ENCODE data around the gene PYGB.
"Not testable (repeated sequence)": the region's sequence is repeated elsewhere in the genome, so short reads cannot be mapped to it uniquely, and the experiment has no call there.

PYGB gene

DNA sequence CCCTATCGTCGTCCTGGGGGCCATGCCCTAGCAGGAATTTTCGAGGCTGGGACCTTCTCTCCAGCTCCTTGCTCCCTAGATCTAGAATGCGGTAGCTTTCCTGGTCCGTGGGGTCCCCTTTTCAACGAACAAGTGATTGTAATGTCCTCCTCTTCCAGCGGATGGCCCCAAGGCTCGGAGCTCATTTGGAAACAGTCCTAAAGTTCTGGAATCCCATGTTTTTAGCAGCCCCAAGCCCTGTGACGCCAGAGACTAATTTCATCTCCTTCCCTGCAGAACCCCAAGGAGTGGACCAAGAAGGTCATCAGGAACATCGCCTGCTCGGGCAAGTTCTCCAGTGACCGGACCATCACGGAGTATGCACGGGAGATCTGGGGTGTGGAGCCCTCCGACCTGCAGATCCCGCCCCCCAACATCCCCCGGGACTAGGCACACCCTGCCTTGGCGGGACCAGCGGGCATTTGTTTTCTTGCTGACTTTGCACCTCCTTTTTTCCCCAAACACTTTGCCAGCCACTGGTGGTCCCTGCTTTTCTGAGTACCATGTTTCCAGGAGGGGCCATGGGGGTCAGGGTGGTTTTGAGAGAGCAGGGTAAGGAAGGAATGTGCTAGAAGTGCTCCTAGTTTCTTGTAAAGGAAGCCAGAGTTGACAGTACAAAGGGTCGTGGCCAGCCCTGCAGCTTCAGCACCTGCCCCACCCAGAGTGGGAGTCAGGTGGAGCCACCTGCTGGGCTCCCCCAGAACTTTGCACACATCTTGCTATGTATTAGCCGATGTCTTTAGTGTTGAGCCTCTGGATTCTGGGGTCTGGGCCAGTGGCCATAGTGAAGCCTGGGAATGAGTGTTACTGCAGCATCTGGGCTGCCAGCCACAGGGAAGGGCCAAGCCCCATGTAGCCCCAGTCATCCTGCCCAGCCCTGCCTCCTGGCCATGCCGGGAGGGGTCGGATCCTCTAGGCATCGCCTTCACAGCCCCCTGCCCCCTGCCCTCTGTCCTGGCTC lies 48.5 kb downstream of the PYGB start:
- DNase-seq (ENCODE audit: low read depth in 2 of 2), result no peak

DNA sequence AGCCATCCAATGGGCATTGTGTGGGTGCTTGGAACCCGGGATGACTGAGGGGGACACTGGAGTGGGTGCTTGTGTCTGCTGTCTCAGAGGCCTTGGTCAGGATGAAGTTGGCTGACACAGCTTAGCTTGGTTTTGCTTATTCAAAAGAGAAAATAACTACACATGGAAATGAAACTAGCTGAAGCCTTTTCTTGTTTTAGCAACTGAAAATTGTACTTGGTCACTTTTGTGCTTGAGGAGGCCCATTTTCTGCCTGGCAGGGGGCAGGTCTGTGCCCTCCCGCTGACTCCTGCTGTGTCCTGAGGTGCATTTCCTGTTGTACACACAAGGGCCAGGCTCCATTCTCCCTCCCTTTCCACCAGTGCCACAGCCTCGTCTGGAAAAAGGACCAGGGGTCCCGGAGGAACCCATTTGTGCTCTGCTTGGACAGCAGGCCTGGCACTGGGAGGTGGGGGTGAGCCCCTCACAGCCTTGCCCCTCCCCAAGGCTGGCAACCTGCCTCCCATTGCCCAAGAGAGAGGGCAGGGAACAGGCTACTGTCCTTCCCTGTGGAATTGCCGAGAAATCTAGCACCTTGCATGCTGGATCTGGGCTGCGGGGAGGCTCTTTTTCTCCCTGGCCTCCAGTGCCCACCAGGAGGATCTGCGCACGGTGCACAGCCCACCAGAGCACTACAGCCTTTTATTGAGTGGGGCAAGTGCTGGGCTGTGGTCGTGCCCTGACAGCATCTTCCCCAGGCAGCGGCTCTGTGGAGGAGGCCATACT lies 49.4 kb downstream of the PYGB start:
- no peak for DNase-seq (ENCODE audit: low read depth in 2 of 2)

DNA sequence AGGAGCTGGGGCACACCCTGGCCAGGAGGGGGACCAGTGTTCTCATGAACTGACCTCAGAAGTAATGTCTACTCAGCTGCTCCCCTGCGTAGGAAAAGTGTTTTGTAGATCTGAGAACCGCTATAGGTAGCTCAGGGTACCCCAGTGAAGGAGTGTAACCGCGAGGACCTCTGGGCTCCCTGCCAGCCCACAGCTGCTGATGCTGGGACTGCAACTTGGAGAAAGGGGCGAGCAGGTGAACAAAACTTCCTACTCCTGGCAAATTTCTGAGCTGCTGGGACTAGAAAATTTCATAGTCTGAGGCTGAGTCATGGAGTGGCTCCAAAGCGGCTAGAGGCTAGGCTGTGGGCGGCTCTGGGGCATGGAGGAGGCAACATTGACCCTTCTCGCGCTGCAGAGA lies 51.9 kb downstream of the PYGB start:
- DNase-seq (ENCODE audit: low read depth in 2 of 2), result no peak

DNA sequence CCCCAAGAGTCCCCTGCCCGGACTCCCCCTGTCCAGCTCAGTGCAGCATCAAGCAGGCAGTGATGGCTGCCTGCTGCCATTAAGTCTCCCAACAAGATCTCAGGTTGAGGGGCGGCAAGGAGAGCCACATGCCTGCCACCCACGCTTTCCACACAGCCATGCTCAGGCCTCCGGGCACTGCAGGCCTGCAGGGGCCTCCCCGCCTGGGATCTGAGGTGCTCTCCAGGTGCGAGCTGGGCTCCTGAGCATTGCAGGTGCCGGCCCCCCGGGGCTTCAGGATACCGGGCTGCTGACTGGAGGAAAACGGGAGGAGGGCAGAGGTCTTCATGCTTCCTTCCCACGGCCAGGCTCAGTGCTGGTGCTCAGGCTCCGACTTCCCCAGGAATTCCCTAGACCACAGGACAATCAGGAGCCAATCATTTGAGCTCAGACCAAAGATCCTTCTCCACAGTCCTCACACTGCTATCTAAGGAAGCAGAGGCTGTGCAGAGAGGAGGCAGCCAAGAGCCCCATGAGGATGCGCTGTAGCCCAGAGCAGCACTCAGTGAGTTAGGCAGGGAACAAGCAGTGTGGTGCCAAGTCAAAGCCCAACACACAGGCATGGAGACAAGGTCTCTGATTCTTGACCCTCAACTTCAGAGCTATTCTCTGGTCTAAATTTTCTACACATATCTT lies 52.7 kb downstream of the PYGB start:
- DNase-seq (ENCODE audit: low read depth in 2 of 2), result no peak

DNA sequence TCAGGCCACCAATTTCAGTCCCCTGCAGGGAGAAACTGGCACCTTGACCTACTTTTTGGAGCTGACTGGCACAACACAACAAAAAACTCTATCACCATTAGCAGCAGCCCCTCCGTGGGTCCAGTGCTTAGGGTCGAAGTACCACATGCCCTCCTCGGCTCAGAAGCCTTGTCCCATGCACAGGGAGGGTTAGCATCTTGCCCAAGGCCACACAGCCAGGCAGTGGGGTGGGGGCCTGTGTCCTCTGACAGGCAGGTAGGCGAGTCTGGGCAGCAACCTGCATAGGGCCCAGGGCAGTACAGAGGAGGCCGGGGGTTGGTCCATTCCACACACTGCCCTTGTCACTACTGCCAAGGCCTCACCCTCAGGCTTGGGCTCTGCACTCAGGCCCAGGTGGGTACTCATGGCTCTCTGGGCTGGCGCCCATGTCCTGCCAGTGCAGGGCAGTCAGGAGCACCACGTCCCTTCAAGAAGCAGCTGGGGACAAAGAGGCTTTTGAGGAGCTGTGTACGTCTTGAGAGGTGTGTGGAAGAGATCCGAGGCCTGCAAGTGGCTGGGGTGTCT lies 53.6 kb downstream of the PYGB start:
- DNase-seq (ENCODE audit: low read depth in 2 of 2), result no peak

DNA sequence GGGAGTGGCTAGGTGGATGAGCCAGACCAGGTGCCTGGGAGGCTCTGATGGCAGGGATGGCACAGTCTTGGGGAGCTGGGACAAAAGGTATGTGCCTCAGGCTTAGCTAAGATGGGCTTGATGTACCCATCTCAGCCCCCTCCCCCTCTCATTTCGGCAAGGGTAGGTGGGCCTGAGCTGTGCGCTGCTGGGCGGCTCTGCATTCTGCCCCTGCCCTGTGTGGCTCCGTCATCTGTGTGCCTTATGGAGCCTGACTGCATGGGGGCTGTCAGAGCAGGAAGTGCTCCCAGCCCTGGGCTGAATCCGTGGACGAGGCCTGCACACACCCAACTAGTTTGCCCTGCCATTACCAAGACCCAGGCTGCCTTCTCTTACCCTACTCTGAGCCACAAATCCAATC lies 54.7 kb downstream of the PYGB start:
- no peak for DNase-seq (ENCODE audit: low read depth in 2 of 2)

DNA sequence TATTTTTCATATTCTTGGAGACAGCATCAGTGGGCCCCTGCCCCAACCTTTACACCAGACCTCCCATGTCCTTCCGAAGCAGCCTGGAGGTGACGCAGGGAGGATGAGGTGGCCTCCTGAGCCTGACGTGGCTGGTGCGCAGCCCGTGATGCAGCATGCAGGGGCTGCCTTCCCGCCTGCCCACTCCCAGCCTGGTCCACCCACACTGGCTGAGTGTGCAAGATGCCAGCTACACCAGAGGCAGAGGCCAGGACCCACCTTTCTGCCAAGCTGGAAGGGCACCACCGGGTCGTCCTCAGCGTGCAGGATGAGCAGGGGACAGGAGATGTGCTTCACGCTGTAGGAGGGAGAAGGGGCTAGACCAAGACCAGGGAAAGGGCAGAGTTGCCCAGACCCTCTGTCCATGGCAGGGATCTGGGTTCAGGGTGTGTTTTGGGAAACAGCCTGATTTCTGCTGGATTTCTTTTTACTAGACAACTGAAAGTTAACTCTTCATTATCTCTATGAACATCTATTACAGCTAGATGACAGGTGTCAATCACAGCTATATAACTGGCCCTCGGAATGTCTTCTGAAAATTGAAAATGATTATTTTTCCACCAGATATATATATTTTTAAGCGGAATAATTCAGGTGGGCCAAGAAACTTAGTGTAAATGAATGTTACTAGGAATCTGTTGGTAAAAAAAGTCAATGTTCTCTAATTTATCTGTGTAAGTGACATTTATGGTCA lies 55.6 kb downstream of the PYGB start:
- DNase-seq (ENCODE audit: low read depth in 2 of 2), result no peak

DNA sequence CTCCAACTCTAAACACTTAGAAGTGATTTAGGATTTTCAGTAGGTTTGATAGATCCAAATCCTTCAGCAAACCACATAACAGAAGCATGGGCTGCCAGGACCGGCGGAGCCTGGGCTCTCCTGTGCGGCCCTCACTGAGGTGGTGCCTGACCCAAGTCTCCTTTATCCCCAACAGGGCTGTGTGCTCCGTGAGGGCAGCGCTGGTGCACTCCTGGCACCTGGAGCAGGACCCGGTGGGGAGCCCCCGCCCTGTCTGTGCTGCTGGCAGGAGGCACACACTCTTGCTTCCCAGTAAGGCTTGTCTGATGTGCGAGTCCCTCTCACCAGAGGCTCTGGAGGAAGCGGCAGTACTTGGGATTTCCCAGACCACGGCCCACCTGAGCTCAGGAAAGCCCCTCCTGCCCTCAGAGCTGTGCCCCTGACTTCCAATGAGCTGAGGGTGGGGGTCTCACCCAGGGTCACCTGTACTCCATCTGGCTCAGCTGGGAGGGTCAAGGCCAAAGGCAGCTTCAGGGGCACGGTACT lies 56.2 kb downstream of the PYGB start:
- no peak for DNase-seq (ENCODE audit: low read depth in 2 of 2)

DNA sequence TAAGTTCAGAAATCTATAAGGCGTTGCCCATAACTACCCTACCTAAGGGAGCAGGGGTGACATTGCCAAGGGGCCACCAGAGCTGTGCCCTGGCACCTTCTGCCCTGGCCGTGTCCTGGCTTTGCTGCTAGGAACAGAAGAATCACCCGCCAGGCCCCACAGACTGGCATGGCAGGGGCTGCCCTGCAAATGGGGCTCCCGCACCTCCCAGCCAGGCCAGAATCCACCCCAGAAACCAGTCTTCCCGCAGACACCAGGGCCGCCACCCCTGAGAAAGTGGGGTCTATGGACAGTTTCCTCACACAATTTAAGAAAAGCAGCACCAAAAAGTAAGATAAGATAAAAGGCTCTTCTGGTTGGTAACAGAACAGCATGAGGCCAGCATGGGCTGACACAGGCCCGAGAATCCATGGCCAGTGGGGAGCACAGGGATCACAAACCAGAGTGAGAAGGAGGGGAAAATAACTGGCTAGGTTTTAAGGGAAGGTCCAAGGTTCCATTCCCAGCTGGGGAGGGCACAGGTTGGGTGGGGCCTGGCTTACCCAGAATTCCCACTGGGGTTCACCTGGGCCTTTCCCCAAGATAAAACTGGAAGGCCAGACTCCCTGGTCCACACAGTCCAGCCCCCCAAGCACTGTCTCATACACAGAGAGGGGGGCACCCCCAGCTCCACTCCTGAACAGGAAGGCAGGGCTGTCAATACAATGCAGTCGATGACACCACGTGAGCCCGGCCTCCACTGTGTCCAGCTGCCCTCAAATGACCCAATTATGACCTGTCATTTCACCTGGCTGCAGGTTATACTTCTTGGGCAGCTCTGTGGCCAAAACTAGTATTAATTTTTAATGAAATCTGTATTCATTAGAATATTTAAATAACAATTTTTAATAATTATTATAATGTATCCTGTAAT lies 59.4 kb downstream of the PYGB start:
- no peak for DNase-seq (ENCODE audit: low read depth in 2 of 2)

DNA sequence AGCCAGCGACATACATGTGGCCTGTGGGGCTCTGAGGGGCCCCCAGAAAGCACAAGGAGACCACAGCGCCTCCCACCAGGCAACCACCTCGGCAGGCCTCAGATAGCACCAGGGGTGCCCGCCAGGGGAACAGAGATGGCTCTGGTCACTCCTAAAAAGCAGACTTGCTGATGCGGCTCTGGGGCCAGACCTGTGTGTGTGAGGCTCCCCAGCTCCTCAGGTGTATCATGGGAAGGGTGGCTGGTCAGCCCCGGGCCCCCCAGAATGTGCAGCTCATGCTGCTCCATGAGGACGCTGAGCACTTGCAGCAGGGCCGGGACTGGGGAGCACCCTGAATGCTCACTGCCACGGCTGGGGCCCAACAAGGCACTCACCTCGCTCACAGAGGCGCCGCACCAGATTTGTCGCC lies 60.2 kb downstream of the PYGB start:
- no peak for DNase-seq (ENCODE audit: low read depth in 2 of 2)

DNA sequence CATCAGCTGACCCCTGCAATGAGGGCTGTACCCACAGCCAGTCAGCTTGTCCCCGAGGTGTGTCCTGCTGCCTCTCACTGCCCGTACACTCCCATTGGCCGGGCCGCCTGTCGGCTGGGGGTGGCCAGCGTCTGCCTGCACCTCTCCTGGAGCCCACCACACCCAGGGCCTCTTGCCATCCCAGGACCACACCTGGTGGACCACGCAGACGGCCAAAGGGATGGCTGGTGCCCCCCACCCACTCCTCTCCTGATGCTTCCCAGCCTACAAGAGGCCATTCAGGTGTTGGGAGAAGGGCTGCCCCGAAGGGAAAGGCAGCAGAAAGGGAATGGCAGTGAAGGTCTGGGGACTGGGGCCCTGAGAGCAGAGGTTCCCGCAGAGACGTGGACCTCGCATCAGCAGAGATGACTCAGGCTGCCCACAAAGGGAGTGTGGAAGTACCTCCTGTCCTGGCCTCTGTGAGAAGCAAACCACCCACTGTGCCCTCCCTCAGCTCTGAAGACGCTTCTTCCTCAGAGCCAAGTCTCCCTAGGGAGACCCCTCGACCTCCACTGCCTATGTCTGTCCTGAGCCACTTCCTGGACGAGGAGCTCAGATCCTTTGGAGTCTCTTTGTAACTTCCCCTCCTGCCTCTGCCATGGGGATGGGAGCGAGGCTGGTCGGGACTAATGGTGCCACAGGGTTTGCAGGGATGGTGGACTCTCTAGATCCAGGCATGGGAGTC lies 60.9 kb downstream of the PYGB start:
- no peak for DNase-seq (ENCODE audit: low read depth in 2 of 2)

DNA sequence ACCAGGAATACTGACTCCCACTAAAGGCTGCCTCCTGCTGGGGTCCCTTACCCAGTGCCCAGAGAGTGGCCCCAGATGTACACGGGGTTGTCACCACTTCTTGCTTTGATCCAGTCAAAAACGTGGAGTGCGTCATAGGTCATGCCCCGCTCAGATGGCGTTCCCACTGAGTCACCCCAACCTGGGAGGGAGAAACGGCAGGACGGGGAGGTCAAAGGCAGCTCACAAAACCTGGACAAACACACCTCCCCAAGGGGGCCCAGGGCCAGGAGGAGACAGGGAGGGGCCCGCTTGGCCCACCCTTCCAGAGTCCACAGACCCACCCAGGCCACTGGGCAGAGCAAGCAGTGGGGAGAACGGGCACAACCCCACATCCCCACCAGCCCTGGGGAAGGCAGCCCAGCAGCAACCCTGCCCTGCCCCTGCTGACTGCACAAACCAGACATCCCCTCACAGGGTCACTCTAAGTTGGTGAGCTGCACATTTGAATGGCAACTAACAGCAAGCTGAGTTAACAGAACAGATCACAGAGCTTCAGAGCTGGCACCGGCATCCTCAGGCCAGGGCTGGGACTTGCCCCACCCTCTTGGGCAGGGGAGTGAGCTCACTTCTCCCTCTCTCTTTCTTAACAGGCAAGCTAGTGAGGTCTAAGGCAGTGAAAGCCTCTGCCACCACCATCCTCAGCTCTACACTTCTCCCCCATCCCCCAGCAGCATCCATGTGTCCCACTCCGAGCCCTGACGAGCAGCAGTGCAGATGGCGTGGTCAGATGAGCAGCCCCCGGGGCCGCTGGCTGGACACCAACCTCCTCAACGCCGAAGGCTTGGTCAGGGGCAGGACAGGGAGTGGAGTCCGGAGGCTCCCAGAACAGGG lies 61.7 kb downstream of the PYGB start:
- DNase-seq (ENCODE audit: low read depth in 2 of 2), result no peak

DNA sequence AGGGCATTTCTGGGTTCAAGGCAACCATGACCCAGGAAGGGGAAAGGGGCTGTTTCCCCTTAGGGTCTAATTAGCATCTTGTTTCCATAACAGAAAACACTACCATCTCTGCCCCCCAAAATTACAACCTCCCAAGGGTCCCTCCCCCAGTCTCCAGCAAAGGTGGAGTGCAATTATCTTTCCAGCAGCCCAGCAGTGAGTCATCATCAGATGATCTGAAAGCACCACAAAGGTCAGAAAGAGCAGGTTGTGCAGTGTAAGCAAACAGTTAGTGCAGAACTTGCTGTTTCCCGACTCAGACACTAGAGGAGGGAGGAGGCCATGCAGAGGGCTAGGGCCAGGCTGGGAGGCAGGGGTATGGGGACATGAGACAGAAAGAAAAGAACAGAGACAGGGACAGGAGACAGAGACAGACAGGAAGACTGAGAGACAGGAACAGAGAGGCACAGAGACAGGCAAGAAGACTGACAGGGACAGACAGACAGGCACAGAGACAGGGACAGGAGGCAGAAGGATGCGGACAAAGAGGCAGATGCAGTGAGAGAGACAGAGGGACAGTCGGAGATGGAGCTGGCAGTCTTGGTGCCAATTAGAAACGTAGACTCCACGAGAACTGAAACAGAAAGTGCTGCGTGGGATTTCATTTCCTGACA lies 62.5 kb downstream of the PYGB start:
- no peak for DNase-seq (ENCODE audit: low read depth in 2 of 2)

DNA sequence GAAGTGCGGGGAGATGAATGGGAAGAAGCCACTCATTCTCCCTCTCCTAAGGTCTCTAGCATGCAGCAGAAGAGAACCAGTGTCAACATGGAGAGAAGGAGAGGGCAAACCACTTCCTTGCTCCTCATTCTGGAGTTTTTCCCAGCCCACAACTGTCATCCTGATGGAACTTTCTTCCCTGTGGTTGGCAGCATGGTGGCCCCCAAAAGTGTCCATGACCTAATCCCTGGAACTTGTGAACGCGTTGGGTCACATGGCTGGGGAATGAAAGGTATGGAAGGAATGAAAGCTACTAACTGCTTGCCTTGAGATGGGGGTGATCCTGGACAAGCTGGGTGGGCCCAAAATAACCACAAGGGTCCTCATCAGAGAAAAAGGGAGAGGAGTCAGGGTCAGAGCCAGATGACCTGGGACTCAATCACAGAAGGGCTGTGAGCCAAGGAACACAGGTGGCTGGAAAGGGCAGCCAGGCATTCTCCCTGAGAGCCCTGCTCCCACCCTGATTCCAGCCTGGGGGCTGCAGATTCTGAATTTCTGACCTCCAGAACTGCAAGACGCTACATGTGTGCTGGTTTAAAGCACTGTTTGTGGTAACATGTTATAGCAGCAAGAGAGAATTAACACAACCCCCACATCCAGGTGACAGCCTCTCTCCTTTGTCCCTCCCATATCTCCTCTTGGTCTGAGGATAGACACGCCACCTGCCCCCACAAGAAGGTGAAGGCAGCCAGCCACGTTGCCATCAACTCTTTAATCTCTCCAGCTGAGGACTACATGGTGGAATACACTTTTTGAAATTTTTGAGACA lies 63.2 kb downstream of the PYGB start:
- DNase-seq (ENCODE audit: low read depth in 2 of 2), result no peak

DNA sequence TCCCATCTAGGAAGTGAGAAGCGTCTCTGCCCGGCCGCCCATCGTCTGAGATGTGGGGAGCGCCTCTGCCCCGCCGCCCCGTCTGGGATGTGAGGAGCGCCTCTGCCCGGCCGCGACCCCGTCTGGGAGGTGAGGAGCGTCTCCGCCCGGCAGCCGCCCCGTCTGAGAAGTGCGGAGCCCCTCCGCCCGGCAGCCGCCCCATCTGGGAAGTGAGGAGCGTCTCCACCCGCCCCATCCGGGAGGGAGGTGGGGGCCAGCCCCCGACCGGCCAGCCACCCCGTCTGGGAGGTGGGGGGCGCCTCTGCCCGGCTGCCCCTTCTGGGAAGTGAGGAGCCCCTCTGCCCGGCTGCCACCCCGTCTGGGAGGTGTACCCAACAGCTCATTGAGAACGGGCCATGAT lies 64.8 kb downstream of the PYGB start:
- not testable (repeated sequence) for DNase-seq (ENCODE audit: low read depth in 2 of 2)

DNA sequence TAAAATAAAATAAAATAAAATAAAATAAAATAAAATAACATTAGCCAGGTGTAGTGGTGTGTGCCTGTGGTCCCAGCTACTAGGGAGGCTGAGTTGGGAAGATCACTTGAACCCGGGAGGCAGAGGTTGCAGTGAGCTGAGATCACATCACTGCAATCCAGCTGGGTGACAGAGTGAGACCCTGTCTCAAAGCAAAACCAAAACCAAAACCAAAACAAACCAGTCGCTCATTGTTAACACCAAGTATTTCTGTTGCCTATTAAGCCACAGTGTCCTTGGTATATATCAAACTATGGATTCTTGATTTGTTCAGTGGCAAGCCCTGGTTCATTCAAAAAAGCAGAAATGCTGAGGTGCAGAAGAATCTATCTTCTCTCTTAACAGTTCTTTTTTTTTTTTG lies 65.7 kb downstream of the PYGB start:
- no peak for DNase-seq (ENCODE audit: low read depth in 2 of 2)
